A549 treated with AZD9567 at 1 μM for 4 hours (cell line): ENCODE results near the gene BNC2. TPM values are rescaled to one million over a fixed set of nuclear protein-coding genes. Genes with fewer than 3 reads are reported as not detected.

ENCODE experiments used
- total RNA-seq: library from RNA; stranded (reverse); fragments of 200-300 nt; extraction: Qiagen RNA extraction; gene quantifications from 5 replicates; pipeline ENCODE4 v1.2.3, GENCODE V29; 2022; ENCODE audit not compliant: insufficient read depth

Gene BNC2, protein sequence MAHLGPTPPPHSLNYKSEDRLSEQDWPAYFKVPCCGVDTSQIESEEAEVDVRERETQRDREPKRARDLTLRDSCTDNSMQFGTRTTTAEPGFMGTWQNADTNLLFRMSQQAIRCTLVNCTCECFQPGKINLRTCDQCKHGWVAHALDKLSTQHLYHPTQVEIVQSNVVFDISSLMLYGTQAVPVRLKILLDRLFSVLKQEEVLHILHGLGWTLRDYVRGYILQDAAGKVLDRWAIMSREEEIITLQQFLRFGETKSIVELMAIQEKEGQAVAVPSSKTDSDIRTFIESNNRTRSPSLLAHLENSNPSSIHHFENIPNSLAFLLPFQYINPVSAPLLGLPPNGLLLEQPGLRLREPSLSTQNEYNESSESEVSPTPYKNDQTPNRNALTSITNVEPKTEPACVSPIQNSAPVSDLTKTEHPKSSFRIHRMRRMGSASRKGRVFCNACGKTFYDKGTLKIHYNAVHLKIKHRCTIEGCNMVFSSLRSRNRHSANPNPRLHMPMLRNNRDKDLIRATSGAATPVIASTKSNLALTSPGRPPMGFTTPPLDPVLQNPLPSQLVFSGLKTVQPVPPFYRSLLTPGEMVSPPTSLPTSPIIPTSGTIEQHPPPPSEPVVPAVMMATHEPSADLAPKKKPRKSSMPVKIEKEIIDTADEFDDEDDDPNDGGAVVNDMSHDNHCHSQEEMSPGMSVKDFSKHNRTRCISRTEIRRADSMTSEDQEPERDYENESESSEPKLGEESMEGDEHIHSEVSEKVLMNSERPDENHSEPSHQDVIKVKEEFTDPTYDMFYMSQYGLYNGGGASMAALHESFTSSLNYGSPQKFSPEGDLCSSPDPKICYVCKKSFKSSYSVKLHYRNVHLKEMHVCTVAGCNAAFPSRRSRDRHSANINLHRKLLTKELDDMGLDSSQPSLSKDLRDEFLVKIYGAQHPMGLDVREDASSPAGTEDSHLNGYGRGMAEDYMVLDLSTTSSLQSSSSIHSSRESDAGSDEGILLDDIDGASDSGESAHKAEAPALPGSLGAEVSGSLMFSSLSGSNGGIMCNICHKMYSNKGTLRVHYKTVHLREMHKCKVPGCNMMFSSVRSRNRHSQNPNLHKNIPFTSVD
- total RNA-seq, result 3.1 to 5.0 TPM (median 3.9 TPM) in 5 replicates

DNA sequence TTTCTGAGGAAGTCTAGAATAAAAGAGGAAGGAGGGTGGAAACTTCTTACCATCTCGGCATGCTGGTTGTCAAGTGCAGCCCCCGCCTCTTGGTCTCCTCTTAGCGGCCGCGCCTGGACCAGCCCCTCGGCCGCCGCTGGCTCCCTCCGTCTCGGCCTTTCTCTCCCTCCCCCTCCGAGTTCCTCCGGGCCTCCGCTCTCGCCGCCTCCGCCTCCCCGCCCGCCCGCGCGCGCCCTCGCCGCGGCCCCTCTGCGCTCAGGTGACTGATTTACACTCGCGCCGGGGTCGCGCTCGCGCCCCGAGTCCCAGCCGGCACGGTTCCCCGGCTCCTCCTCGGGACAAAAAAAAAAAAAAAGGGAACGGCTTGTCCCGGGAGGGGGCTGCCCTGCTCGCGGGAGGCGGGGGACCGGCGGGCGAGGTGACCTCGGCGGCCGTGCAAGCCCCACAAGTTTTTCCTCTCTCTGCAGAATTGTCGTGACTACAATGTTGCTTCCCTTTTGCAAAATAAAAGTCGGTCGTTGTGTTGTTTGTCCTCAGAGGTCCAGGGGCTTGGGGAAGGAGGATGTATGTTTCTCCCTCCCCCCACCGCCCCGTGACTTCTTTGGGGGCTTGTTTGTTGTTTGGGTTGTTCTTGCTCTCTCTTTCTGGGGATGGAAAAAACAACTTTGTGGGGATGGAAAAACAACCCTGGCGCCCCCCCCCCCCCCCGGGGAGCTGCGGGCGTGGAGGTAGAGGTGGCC lies at the start of gene BNC2:
BNC2 (minus strand) TSS at position 75 of the 740 bp plus-strand sequence; CDS start at position 53, 22 bp downstream.

